Renal cortical epithelial cell (primary cell): ENCODE results near the gene LGR4. TPM values are rescaled to one million over a fixed set of nuclear protein-coding genes. Genes with fewer than 3 reads are reported as not detected.
A peak's percentile ranks its signal among the peaks of the same experiment; 100 is the strongest.
"Not testable (repeated sequence)": the region's sequence is repeated elsewhere in the genome, so short reads cannot be mapped to it uniquely, and the experiment has no call there.

Experiments used
- DNase-seq: peaks from one replicate; pipeline ENCODE4 v3.0.0-alpha.2; 2011; ENCODE audit warnings: low read depth
- total RNA-seq: library from RNA; depleted of rRNA; stranded (reverse); fragments of >200 nt; gene quantifications from 2 replicates; pipeline ENCODE4 v1.2.3, GENCODE V29; 2014

LGR4 gene
- total RNA-seq, 1 donor from 2014 or later: 151 TPM

- no peak for DNase-seq
Observed at GRCh38 chr11:27350511-27350910, 122.1 kb downstream of the LGR4 start.

- no peak for DNase-seq
Observed at GRCh38 chr11:27349919-27350318, 122.7 kb downstream of the LGR4 start.

- DNase-seq: no peak
Observed at GRCh38 chr11:27348340-27348873, 124.2 kb downstream of the LGR4 start.

GRCh38 chr11:27347359-27348339 lies 124.9 kb downstream of the LGR4 start:
- DNase-seq: no peak

GRCh38 chr11:27339941-27340340 lies 132.6 kb downstream of the LGR4 start:
- no peak for DNase-seq

GRCh38 chr11:27334764-27335163 lies 137.8 kb downstream of the LGR4 start:
- not testable (repeated sequence) for DNase-seq

GRCh38 chr11:27331981-27332380 lies 140.6 kb downstream of the LGR4 start:
- peak; percentile 10 for DNase-seq

GRCh38 chr11:27330633-27331270 lies 141.8 kb downstream of the LGR4 start:
- no peak for DNase-seq

GRCh38 chr11:27329867-27330632 lies 142.5 kb downstream of the LGR4 start:
- no peak for DNase-seq

GRCh38 chr11:27328614-27329013 lies 144.0 kb downstream of the LGR4 start:
- peak; percentile 70 for DNase-seq

GRCh38 chr11:27327064-27327463 lies 145.5 kb downstream of the LGR4 start:
- DNase-seq: not testable (repeated sequence)

GRCh38 chr11:27322196-27322595 lies 150.4 kb downstream of the LGR4 start:
- not testable (repeated sequence) for DNase-seq

- not testable (repeated sequence) for DNase-seq
Observed at GRCh38 chr11:27321340-27321739, 151.2 kb downstream of the LGR4 start.

- peak; percentile 93 for DNase-seq
Observed at GRCh38 chr11:27319072-27319471, 153.5 kb downstream of the LGR4 start.

- peak; percentile 58 for DNase-seq
Observed at GRCh38 chr11:27317751-27318150, 154.8 kb downstream of the LGR4 start.

Other genes starting within 250 kb of the LGR4 start
- 4.0 and 5.0 TPM in 2 replicates for gene CCDC34, start 109.6 kb downstream of the LGR4 start, total RNA-seq
- 48.8 and 80.7 TPM in 2 replicates for gene LIN7C, start 34.0 kb upstream of the LGR4 start, total RNA-seq
- gene BDNF, start 227.7 kb upstream of the LGR4 start, total RNA-seq: 6.4 and 7.6 TPM in 2 replicates